PC-3 (cell line): ENCODE results near the gene TASL. TPM values are rescaled to one million over a fixed set of nuclear protein-coding genes. Genes with fewer than 3 reads are reported as not detected.

ENCODE experiments used
- ATAC-seq: fragments of 200-7000 bp; cut with Tn5 transposase; 2 replicates; pipeline ENCODE4 v1.9.1; 2020; ENCODE audit warnings: mild to moderate bottlenecking, moderate library complexity
- BruUV-seq: library from RNA; stranded (reverse); fragments of 400-500 nt; replicated peaks from 2 replicates; lab custom pipeline; 2021; lab: Mats Ljungman, UMichigan
- CTCF ChIA-PET: fragments of 300-600 bp; sonication (Branson Sonifier 250); formaldehyde crosslinking; loops from one replicate; lab custom pipeline; 2022; ENCODE audit warnings: antibody characterized with exemption; lab: Charles Lee
- POLR2A ChIA-PET: fragments of 300-600 bp; sonication (Branson Sonifier 250); formaldehyde crosslinking; loops from one replicate; lab custom pipeline; 2022; ENCODE audit warnings: antibody characterized with exemption; ENCODE audit not compliant: unreplicated experiment; lab: Charles Lee
- DNase-seq: peaks from one replicate; pipeline ENCODE4 v3.0.0-alpha.2; 2015
- H2AFZ ChIP-seq: fragments of 300-600 bp; sonication (generic); 2 replicates; pipeline ENCODE4 v1.6.0; 2016; ENCODE audit warnings: antibody characterized with exemption, low read length
- H3F3A ChIP-seq: fragments of 300-600 bp; sonication (generic); one replicate; pipeline ENCODE4 v1.6.0; 2017; ENCODE audit warnings: antibody characterized with exemption, low read length, control low read depth, mild to moderate bottlenecking; ENCODE audit not compliant: unreplicated experiment
- H3K27ac ChIP-seq: fragments of 300-600 bp; sonication (generic); 2 replicates; pipeline ENCODE4 v1.5.1; 2016; ENCODE audit warnings: mild to moderate bottlenecking, low read length
- H3K27me3 ChIP-seq: fragments of 300-600 bp; sonication (generic); 2 replicates; pipeline ENCODE4 v1.6.1; 2016; ENCODE audit warnings: low read length, mixed read lengths
- H3K36me3 ChIP-seq: fragments of 300-600 bp; sonication (generic); 2 replicates; pipeline ENCODE4 v1.6.1; 2016; ENCODE audit warnings: low read depth, mixed run types, low read length, mixed read lengths
- H3K4me1 ChIP-seq: fragments of 300-600 bp; sonication (generic); 2 replicates; pipeline ENCODE4 v1.5.1; 2016; ENCODE audit warnings: low read length; ENCODE audit not compliant: insufficient read depth
- H3K4me2 ChIP-seq: fragments of 300-600 bp; sonication (generic); 2 replicates; pipeline ENCODE4 v1.6.0; 2016; ENCODE audit warnings: low read length
- H3K4me3 ChIP-seq: fragments of 300-600 bp; sonication (generic); 2 replicates; pipeline ENCODE4 v1.5.1; 2016; ENCODE audit warnings: mild to moderate bottlenecking, low read length, mixed read lengths
- H3K79me2 ChIP-seq: fragments of 300-600 bp; sonication (generic); 2 replicates; pipeline ENCODE4 v1.6.1; 2017; ENCODE audit warnings: low read length, mixed read lengths
- H3K9ac ChIP-seq: fragments of 300-600 bp; sonication (generic); 2 replicates; pipeline ENCODE4 v1.6.0; 2016; ENCODE audit warnings: mild to moderate bottlenecking, low read length
- H3K9me2 ChIP-seq: fragments of 300-600 bp; sonication (generic); replicated peaks from 2 replicates; pipeline ENCODE4 v1.6.1; 2016; ENCODE audit warnings: mixed run types, low read length, mixed read lengths
- H3K9me3 ChIP-seq: fragments of 300-600 bp; sonication (generic); 2 replicates; pipeline ENCODE4 v1.6.1; 2016; ENCODE audit warnings: low read length, mixed read lengths
- H4K20me1 ChIP-seq: fragments of 300-600 bp; sonication (generic); 2 replicates; pipeline ENCODE4 v1.6.1; 2016; ENCODE audit warnings: low read length, mixed read lengths
- EZH2 ChIP-seq: fragments of 300-600 bp; sonication (generic); IDR thresholded peaks from one replicate; pipeline ENCODE4 v1.6.1; 2017; ENCODE audit warnings: antibody characterized with exemption, mild to moderate bottlenecking, low read length; ENCODE audit not compliant: unreplicated experiment
- EZH2phosphoT487 ChIP-seq: fragments of 300-600 bp; sonication (generic); IDR thresholded peaks from 2 replicates; pipeline ENCODE4 v1.6.1; 2018; ENCODE audit warnings: mild to moderate bottlenecking, antibody characterized with exemption, low read length, borderline replicate concordance
- intact Hi-C: fragments of 100-400 bp; cut with micrococcal nuclease; formaldehyde crosslinking; loops from 2 replicates; pipeline ENCODE4 v1.9.0; 2023
- total RNA-seq: library from RNA; depleted of rRNA; stranded (reverse); fragments of >200 nt; gene quantifications from 2 replicates; pipeline ENCODE4 v1.2.3, GENCODE V29; 2014; rRNA removed
- TF ChIP-seq, protein P1 (sequence below): fragments of 300-600 bp; sonication (generic); conservative IDR thresholded peaks from 2 replicates; pipeline ENCODE4 v1.5.1; 2017; ENCODE audit warnings: antibody characterized with exemption, low read depth, mild to moderate bottlenecking, low read length

The TASL gene
- total RNA-seq, 1 experiment from 2014 or later: not detected

DNA sequence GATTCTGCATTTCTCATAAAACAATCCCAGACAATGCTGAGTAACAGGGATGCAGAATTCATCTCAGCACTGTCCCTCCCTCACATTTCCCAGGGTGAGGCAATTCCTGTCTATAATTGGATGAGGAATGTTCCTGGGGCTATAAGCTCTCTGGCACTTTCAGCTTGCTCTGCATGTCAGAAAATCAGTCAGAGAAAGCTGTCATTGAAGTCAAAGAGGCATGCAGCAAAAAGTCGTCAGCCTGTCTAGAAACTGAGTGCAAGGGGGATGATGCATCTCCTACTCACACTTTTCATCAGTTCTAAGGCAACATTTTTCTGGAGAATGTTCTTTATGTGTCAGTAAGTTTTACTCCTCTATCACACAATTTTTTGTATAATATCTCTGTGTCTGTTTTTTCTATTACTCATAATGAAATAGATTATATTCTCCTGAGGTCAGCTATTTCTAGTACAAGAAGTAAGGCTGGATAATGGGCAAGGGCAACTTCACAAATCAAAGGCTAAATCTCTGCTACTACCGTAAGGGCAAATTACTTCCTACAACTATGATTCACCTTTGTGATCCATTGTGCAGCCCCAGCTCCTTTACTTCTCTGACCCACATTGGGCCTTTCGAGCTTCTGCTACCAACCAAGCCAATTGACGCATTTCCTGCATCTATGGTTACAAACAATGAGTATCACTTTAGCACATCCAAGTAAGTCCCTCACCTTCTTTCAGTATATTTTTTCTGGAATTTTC lies 56.0 kb downstream of the TASL start:
- intact Hi-C loops: no loop called here
- Histone ChIP-seq H3K27me3 (no peaks in the 10 kb centered on the region), H4K20me1 (no peaks in the 10 kb centered on the region), H3K79me2 (no peaks in the 10 kb centered on the region), H3K9me3 (no peaks in the 10 kb centered on the region), H3K9me2 (no peaks in the 10 kb centered on the region), H3K36me3 (no peaks in the 10 kb centered on the region), H2AFZ (no peak overlapping the region), H3K27ac (peak overlapping the region; percentile 19; the same call in 1 of the 2 replicates), H3K4me1 (no peaks in the 10 kb centered on the region), H3K4me3 (no peak overlapping the region), H3F3A (no peaks in the 10 kb centered on the region), H3K4me2 (no peak overlapping the region), H3K9ac (no peak overlapping the region)
- BruUV-seq: no TSS peak
- no peak for ATAC-seq
- ChIA-PET CTCF (no interaction called here), POLR2A (no interaction called here)
- TF ChIP-seq EZH2 (no peak), EZH2phosphoT487 (no peak)
- TF ChIP-seq, protein P1, sequence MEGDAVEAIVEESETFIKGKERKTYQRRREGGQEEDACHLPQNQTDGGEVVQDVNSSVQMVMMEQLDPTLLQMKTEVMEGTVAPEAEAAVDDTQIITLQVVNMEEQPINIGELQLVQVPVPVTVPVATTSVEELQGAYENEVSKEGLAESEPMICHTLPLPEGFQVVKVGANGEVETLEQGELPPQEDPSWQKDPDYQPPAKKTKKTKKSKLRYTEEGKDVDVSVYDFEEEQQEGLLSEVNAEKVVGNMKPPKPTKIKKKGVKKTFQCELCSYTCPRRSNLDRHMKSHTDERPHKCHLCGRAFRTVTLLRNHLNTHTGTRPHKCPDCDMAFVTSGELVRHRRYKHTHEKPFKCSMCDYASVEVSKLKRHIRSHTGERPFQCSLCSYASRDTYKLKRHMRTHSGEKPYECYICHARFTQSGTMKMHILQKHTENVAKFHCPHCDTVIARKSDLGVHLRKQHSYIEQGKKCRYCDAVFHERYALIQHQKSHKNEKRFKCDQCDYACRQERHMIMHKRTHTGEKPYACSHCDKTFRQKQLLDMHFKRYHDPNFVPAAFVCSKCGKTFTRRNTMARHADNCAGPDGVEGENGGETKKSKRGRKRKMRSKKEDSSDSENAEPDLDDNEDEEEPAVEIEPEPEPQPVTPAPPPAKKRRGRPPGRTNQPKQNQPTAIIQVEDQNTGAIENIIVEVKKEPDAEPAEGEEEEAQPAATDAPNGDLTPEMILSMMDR: no peak
- DNase-seq: peak; percentile 16

DNA sequence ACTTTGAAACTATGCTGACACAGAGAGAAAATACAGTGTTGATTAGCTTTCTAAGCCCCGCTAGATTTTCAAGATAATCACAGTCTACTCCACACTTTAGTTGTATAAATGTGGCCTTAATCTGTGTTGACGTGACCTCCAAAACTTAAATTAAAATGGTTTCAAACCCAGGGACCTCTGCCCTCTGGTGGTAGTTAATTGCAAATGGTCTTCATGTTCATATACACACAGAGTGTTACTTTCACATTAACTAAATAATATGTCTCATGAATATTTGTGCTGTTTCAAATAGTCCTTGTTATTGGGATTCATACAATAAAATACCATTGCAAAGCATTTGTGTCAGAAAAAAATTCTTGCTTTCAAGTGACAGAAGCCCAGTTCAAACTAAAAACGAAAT lies 64.3 kb downstream of the TASL start:
- no peak overlapping the region for H3K4me2 ChIP-seq
- H3K9me3 ChIP-seq: no peaks in the 10 kb centered on the region
- H2AFZ ChIP-seq: no peak overlapping the region
- no peaks in the 10 kb centered on the region for H3F3A ChIP-seq
- H3K4me1 ChIP-seq: no peaks in the 10 kb centered on the region
- H3K27ac ChIP-seq: no peak overlapping the region
- no TSS peak for BruUV-seq
- ATAC-seq: peak; percentile 38; the same call in 1 of the 2 replicates
- no peaks in the 10 kb centered on the region for H4K20me1 ChIP-seq
- CTCF ChIA-PET: no interaction called here
- H3K36me3 ChIP-seq: no peaks in the 10 kb centered on the region
- intact Hi-C loops: no loop called here
- H3K27me3 ChIP-seq: no peaks in the 10 kb centered on the region
- TF ChIP-seq EZH2: no peak
- TF ChIP-seq EZH2phosphoT487: no peak
- TF ChIP-seq, protein P1: peak; percentile 75
- no peak overlapping the region for H3K4me3 ChIP-seq
- DNase-seq: peak; percentile 31
- H3K9me2 ChIP-seq: no peaks in the 10 kb centered on the region
- no peak overlapping the region for H3K9ac ChIP-seq
- no peaks in the 10 kb centered on the region for H3K79me2 ChIP-seq
- POLR2A ChIA-PET: no interaction called here

Other genes with a start within 250 kb of the TASL start
- gene GK, start 75.7 kb upstream of the TASL start, total RNA-seq: 4.1 and 8.4 TPM in 2 replicates